Measurements from ENCODE around the gene NR1D1.

The NR1D1 gene

GRCh38 chr17:40130352-40131042 is 30.1 kb upstream of the NR1D1 start:
- no peak overlapping the region for H3K4me3 ChIP-seq (replicated peaks; ENCODE audit: insufficient read depth, low read length)
- H3K27me3 ChIP-seq (ENCODE audit: insufficient read depth, poor library complexity, severe bottlenecking) = no peaks in the 10 kb centered on the region
- H3K27ac ChIP-seq (replicated peaks) = peak overlapping the region; percentile 71
- peak; percentile 89 to 95 for DNase-seq (ENCODE audit: low read depth in 1 of 2, low spot score in 1 of 2)
- TF ChIP-seq SPI1 (IDR thresholded peaks at IDR 0.05; ENCODE audit: borderline replicate concordance, low read depth) (peak; percentile 42; the same call in 1 of the 2 replicates), GABPA (IDR thresholded peaks at IDR 0.05; ENCODE audit: low read depth) (no peak), POLR2AphosphoS5 (IDR thresholded peaks at IDR 0.05; ENCODE audit: low read depth) (peak; percentile 78), REST (IDR thresholded peaks at IDR 0.05; ENCODE audit: insufficient replicate concordance, low read depth) (no peak), CTCF (IDR thresholded peaks at IDR 0.05; ENCODE audit: insufficient read depth, low read length) (no peak)

GRCh38 chr17:40129498-40129897 is 29.1 kb upstream of the NR1D1 start:
- TF ChIP-seq SPI1 (IDR thresholded peaks at IDR 0.05; ENCODE audit: borderline replicate concordance, low read depth) (no peak), REST (IDR thresholded peaks at IDR 0.05; ENCODE audit: insufficient replicate concordance, low read depth) (no peak), GABPA (IDR thresholded peaks at IDR 0.05; ENCODE audit: low read depth) (no peak), POLR2AphosphoS5 (IDR thresholded peaks at IDR 0.05; ENCODE audit: low read depth) (no peak), CTCF (IDR thresholded peaks at IDR 0.05; ENCODE audit: insufficient read depth, low read length) (no peak)
- Histone ChIP-seq H3K27ac (replicated peaks) (peak overlapping the region; percentile 71), H3K27me3 (ENCODE audit: insufficient read depth, poor library complexity, severe bottlenecking) (no peaks in the 10 kb centered on the region), H3K4me3 (replicated peaks; ENCODE audit: insufficient read depth, low read length) (no peak overlapping the region)
- no peak for DNase-seq (ENCODE audit: low read depth in 1 of 2, low spot score in 1 of 2)

GRCh38 chr17:40124279-40125141 is 24.1 kb upstream of the NR1D1 start:
- Histone ChIP-seq H3K27me3 (ENCODE audit: insufficient read depth, poor library complexity, severe bottlenecking) (no peaks in the 10 kb centered on the region), H3K4me3 (replicated peaks; ENCODE audit: insufficient read depth, low read length) (peak overlapping the region; percentile 88), H3K27ac (replicated peaks) (peak overlapping the region; percentile 90)
- DNase-seq (ENCODE audit: low read depth in 1 of 2, low spot score in 1 of 2) = peak in 1 of 2 experiments; percentile 48
- TF ChIP-seq REST (IDR thresholded peaks at IDR 0.05; ENCODE audit: insufficient replicate concordance, low read depth) (no peak), CTCF (IDR thresholded peaks at IDR 0.05; ENCODE audit: insufficient read depth, low read length) (no peak), POLR2AphosphoS5 (IDR thresholded peaks at IDR 0.05; ENCODE audit: low read depth) (no peak), SPI1 (IDR thresholded peaks at IDR 0.05; ENCODE audit: borderline replicate concordance, low read depth) (no peak), GABPA (IDR thresholded peaks at IDR 0.05; ENCODE audit: low read depth) (no peak)

Data from HL-60 (cell line).